GM19455 (cell line): Measurements from ENCODE around the gene ATL3.
"Not testable (repeated sequence)": the region's sequence is repeated elsewhere in the genome, so short reads cannot be mapped to it uniquely, and the experiment has no call there.

Experiments
- ATAC-seq: cut with Tn5 transposase; IDR thresholded peaks from one replicate; pipeline ENCODE4 v1.9.1; 2021; ENCODE audit not compliant: unreplicated experiment

The ATL3 gene

GRCh38 chr11:63671322-63672155, at the start of gene ATL3:
Gene ATL3 (minus strand): TSS chr11:63671376. CDS start chr11:63671335, 41 bp downstream.
- ATAC-seq: peak; percentile 88

GRCh38 chr11:63720611-63721010, 49.4 kb upstream of the ATL3 start:
- ATAC-seq: no peak

GRCh38 chr11:63719987-63720386, 48.8 kb upstream of the ATL3 start:
- ATAC-seq: no peak

- ATAC-seq: no peak
These were observed 47.8 kb upstream of the ATL3 start for GRCh38 chr11:63719001-63719400.

GRCh38 chr11:63716046-63716445, 44.9 kb upstream of the ATL3 start:
- ATAC-seq: no peak

GRCh38 chr11:63713766-63714165, 42.6 kb upstream of the ATL3 start:
- no peak for ATAC-seq

GRCh38 chr11:63711838-63712237, 40.7 kb upstream of the ATL3 start:
- no peak for ATAC-seq

- ATAC-seq: no peak
These were observed 39.5 kb upstream of the ATL3 start for GRCh38 chr11:63710476-63711217.

- ATAC-seq: no peak
These were observed 38.2 kb upstream of the ATL3 start for GRCh38 chr11:63709336-63709884.

GRCh38 chr11:63708764-63709163, 37.6 kb upstream of the ATL3 start:
- ATAC-seq: no peak

- no peak for ATAC-seq
These were observed 34.4 kb upstream of the ATL3 start for GRCh38 chr11:63705526-63705925.

- no peak for ATAC-seq
These were observed 28.7 kb upstream of the ATL3 start for GRCh38 chr11:63699896-63700295.

GRCh38 chr11:63698976-63699733, 28.0 kb upstream of the ATL3 start:
- no peak for ATAC-seq

- no peak for ATAC-seq
These were observed 23.4 kb upstream of the ATL3 start for GRCh38 chr11:63694596-63694995.

- no peak for ATAC-seq
These were observed 16.7 kb upstream of the ATL3 start for GRCh38 chr11:63687845-63688244.

GRCh38 chr11:63686926-63687325, 15.8 kb upstream of the ATL3 start:
- no peak for ATAC-seq

GRCh38 chr11:63685158-63685721, 14.1 kb upstream of the ATL3 start:
- ATAC-seq: not testable (repeated sequence)

- ATAC-seq: no peak
These were observed 12.2 kb upstream of the ATL3 start for GRCh38 chr11:63683133-63683991.

- ATAC-seq: no peak
These were observed 11.2 kb upstream of the ATL3 start for GRCh38 chr11:63682066-63683021.
